Activated CD4-positive, CD25-positive, alpha-beta regulatory T cell (primary cell): Measurements from ENCODE around the gene PDE6B.
"Not testable (repeated sequence)": the region's sequence is repeated elsewhere in the genome, so short reads cannot be mapped to it uniquely, and the experiment has no call there.

Experiments used
- DNase-seq, 4 experiments: peaks; one replicate each; lab custom pipeline; 2025; lab: John Stamatoyannopoulos, UW

Gene PDE6B

DNA sequence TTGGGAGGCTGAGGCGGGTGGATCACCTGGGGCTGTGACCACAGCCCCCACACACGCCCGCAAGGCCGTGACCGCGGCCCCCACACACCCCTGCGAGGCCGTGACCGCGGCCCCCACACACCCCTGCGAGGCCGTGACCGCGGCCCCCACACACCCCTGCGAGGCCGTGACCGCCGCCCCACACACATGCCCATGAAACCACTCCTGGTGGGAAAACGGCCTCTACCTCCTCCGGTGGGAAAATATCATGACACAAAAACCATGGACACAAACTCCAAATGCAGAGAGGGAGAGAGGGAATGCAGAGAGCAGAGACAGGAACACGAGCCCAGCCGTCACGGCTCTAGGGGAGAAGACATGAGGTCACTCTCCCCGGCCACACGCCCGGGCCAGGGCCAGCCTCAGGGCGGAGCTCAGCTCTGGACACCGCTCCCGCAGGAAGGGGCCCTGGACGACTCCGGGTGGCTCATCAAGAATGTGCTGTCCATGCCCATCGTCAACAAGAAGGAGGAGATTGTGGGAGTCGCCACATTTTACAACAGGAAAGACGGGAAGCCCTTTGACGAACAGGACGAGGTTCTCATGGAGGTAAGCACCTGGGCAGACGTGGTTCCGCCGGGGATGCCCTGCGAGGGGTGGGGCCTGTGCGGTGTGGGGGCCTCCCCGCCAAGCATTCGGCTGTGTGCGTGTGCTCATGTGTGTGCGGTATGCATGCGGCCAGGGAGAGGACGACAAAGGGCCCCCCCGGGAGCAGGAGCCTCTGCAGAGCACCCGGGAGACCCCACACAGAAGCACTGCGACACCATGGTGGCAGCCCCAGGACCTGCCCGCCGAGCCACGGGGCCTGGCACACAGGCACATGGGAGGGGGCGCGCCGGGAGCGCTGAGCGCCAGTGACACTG, 31.3 kb downstream of the PDE6B start:
- DNase-seq, result no peak

DNA sequence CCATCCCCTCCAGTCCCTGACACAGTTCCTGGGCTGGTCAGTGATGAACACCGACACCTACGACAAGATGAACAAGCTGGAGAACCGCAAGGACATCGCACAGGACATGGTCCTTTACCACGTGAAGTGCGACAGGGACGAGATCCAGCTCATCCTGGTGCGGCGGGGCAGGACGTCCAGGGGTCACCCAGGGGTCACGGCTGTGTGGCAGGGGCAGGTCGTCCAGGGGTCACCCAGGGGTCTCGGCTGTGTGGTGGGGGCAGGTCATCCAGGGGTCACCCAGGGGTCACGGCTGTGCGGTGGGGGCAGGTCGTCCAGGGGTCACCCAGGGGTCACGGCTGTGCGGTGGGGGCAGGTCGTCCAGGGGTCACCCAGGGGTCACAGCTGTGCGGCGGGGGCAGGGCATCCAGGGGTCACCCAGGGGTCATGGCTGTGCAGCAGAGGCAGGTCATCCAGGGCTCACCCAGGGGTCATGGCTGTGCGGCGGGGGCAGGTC, 32.0 kb downstream of the PDE6B start:
- no peak for DNase-seq

DNA sequence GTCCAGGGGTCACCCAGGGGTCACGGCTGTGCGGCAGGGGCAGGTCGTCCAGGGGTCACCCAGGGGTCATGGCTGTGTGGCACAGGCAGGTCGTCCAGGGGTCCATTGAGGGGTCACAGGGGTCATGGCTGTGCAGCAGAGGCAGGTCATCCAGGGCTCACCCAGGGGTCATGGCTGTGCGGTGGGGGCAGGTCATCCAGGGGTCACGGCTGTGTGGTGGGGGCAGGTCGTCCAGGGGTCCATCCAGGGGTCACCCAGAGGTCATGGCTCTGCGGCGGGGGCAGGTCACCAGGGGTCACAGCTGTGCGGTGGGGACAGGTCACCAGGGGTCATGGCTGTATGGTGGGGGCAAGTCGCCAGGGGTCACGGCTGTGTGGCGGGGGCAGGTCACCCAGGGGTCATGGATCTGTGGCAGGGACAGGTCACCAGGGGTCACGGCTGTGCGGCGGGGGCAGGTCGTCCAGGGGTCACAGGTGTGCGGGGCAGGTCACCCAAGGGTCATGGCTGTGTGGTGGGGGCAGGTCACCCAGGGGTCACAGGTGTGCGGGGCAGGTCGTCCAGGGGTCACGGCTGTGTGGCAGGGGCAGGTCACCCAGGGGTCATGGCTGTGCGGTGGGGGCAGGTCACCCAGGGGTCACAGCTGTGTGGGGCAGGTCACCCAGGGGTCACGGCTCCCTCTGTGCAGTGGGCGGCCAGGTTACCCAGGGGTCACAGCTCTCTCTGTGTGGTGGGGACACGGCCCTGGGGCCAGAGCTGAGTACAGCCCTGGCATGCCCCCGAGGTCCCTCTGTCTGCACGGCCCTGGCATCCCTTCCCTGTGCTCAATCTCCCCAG, 32.7 kb downstream of the PDE6B start:
- DNase-seq, result no peak

DNA sequence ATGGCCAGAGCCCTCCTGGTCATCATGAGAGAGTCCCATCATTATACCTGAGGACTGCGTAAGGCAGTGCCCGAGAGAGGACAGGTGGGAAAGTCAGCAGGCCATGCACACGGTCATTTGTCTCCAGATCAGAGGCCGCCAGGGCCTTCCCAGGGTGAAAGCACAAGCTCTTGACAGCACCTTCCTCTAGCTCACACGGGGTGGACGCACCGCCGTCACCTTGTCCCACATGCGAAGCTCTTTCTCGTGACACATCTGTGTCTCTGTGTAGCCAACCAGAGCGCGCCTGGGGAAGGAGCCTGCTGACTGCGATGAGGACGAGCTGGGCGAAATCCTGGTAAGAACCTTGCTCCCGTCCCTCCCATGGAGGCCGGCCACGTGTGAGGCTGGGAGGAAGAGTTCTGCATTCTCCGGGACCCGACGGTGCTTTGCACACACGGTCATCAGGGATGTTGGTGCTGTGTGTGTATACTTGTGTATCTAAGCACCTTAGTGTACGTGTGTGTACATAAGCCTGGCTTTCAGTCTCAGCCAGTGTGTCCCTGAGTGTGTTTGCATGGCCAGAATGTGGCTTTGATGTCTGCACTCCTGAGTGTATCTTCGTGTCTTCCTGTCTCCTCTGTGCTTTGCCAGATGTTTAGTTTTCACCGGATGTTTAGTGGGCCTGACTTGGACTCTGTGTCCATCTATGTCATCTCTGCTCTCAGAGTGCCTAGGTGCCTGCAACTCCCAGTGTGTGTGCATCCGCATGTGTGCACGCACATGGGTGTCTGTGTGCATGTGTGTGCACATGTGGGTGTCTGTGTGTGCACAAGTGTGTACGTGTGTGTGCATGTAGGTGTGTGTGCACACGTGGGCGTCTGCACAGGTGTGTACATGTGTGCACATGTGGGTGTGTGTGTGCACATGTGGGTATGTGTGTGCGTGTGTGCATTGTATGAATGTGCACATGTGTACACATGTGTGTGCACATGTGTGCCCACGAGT, 33.6 kb downstream of the PDE6B start:
- no peak for DNase-seq

DNA sequence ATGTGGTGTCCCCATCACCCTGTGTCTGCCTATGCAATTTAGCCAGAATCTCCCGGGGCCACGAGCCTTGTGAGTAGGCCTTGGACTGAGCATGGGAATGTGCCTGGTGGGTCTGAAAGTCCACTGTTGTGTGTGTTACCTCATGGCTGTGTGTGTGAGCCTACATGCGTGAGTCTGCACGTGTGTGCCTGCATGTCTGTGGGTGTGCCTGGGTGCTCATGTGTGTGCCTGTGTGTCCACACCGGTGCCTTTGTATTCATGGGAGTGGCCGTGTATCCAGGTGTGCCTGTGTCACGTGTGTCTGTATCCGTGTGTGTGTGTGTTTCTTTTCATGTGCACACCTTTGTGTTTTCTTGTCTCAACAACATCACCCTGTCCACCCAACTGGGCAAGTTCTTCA, 34.5 kb downstream of the PDE6B start:
- DNase-seq, result no peak

- DNase-seq, result no peak
Measured at GRCh38 chr4:660401-660800, 35.0 kb downstream of the PDE6B start.

DNA sequence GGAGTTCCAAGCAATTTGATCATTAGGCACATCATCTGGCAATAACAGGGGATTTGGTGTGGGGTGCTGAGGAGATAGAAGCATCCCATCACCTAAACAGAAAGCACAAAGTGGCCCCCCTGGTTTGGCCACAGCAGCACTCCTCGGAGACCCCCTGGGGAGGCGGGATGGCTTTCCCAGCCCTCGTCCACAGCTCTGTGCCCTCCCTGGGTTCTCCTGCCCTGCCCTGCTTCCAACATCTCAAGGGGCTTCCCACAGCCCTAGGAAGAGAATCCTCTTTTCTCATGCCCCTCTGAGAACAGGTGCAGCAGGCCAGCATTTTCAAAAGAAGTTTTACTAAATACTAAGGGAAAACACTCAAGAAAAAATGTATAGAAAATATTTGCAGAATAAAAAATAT, 35.9 kb downstream of the PDE6B start:
- DNase-seq, result no peak

GRCh38 chr4:661881-662761, 36.7 kb downstream of the PDE6B start:
- no peak for DNase-seq

DNA sequence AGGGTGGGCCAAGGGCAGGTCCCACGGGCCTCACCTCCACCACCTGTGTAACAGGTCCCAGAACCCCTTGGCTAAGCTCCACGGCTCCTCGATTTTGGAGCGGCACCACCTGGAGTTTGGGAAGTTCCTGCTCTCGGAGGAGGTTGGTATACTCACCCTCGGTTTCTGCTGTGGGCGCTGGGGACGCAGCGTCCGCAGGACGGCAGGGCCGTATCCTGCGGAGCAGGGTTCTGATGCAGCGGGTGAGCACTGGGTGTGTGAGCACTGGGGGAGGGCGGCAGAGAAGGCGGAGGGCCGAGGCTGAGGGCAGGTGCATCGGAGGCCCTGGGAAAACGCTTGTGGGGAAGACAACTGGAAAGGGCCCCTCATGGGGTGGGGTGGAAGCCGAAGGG, 37.7 kb downstream of the PDE6B start:
- DNase-seq, result no peak

DNA sequence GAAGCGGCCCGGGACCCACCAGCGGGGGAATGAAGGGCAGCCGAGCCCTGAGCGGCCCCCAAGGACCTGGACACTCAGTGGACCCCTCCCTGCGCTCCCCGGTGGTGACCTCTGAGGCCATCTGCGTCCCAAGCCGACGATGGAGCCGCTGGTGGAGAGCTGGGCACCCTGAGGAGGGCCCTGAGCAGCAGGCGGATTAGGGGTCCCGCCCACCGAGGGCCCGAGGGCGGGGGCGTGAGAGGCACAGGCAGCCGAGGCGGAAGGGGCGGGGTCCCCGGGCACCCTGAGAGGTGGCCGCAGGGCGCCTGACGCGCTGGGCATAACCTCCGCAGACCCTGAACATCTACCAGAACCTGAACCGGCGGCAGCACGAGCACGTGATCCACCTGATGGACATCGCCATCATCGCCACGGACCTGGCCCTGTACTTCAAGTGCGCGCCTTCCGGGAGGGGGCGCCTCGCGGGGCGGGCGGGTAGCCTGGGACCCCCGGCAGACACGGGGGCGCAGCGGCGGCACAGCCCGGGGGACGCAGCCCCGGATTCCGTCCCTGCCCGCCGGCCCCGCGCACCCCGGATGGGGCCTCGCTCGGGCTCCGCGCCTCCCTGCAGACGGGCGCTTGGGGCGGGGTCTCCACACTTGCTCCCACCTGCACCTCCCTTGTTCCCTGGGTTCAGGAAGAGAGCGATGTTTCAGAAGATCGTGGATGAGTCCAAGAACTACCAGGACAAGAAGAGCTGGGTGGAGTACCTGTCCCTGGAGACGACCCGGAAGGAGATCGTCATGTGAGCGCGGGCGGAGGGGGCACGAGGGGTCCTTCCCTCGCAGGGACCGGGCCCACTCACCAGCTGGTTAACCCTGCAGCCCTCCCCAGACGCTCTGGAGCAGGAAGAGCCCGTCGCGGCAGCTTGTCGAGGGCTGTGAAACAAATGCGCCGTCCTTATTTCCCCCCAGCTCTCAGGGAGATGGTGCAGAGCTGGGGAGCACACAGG, 38.4 kb downstream of the PDE6B start:
- DNase-seq, result peak; percentile 44 to 72 (median 64)

- DNase-seq, result no peak
Measured at GRCh38 chr4:664713-665231, 39.4 kb downstream of the PDE6B start.

GRCh38 chr4:665381-665750, 40.0 kb downstream of the PDE6B start:
- no peak for DNase-seq

GRCh38 chr4:665751-666435, 40.5 kb downstream of the PDE6B start:
- no peak for DNase-seq

GRCh38 chr4:666436-666810, 41.0 kb downstream of the PDE6B start:
- DNase-seq, result no peak

- no peak for DNase-seq
Measured at GRCh38 chr4:666822-667544, 41.6 kb downstream of the PDE6B start.

DNA sequence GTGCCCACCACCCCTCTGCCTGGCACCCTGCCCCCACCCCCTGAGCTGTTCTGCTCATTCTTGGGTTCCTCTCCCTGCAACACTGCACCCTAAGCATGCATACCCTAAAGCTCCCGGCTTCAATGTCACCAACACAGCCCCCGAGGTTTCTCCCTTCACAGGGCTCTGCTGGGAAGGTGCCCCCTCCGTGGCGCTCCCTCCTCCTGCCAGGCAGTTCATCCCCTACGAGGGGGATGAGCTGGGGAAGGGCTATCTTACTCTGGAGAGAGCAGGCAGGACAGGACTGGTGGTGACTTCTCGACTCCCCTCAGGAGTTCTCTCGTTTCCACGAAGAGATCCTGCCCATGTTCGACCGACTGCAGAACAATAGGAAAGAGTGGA, 42.2 kb downstream of the PDE6B start:
- no peak for DNase-seq

GRCh38 chr4:668219-668618, 42.8 kb downstream of the PDE6B start:
- not testable (repeated sequence) for DNase-seq
